ENCODE results near the gene COX20.

The COX20 gene

DNA sequence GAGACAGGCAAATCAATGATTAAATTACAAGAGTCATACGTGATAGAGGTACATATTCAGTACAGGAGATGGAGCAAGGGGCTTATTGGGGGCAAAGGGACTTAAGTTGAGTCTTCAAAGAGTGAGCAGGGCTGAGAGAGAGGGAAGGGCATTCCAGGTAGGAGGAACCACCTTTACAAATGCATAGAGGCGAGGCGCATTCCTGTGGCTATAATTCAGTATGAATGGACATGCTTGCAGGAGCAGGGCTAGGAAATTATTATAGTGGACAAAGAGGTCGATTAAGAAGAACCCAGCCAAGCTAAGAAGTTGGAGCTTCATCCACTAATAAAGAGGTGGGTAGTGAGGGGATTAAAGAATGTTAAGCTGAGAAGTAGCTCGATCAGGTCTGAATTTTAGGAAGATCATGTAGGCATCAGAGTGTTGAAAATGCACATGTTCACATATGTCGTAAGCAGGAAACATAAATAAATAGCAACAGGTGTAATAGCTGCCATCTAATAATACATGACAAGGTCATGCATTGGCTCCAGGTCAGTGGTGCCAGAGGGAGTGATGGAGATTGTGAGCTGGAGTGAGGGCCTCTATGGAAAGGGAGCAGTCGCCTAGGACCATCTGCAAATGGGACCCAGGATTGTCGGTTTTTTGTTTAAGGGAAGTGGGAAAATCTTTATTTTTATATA, 40.9 kb downstream of the COX20 start:
- Histone ChIP-seq H3K36me3 (ENCODE audit: low read length) (no peaks in the 10 kb centered on the region), H3K9me2 (replicated peaks; ENCODE audit: insufficient read depth, low read length) (no peaks in the 10 kb centered on the region), H3K4me2 (ENCODE audit: low read depth, low read length, poor library complexity, severe bottlenecking) (no peak overlapping the region), H2AFZ (ENCODE audit: low read depth, low read length, severe bottlenecking) (no peak overlapping the region), H4K20me1 (ENCODE audit: low read depth, low read length) (no peaks in the 10 kb centered on the region), H3F3A (ENCODE audit: insufficient read depth) (no peaks in the 10 kb centered on the region), H3K27me3 (ENCODE audit: low read length) (no peaks in the 10 kb centered on the region), H3K9me3 (ENCODE audit: insufficient read depth, low read length) (no peaks in the 10 kb centered on the region), H3K4me3 (ENCODE audit: insufficient read depth, low read length, poor library complexity, severe bottlenecking) (no peak overlapping the region), H3K79me2 (ENCODE audit: insufficient read depth, low read length) (no peaks in the 10 kb centered on the region), H3K27ac (ENCODE audit: low read depth, low read length) (no peak overlapping the region), H3K9ac (ENCODE audit: low read length) (no peak overlapping the region)
- TF ChIP-seq EZH2phosphoT487 (conservative IDR thresholded peaks at IDR 0.05; ENCODE audit: low read length), result no peak
- TF ChIP-seq, protein P1, sequence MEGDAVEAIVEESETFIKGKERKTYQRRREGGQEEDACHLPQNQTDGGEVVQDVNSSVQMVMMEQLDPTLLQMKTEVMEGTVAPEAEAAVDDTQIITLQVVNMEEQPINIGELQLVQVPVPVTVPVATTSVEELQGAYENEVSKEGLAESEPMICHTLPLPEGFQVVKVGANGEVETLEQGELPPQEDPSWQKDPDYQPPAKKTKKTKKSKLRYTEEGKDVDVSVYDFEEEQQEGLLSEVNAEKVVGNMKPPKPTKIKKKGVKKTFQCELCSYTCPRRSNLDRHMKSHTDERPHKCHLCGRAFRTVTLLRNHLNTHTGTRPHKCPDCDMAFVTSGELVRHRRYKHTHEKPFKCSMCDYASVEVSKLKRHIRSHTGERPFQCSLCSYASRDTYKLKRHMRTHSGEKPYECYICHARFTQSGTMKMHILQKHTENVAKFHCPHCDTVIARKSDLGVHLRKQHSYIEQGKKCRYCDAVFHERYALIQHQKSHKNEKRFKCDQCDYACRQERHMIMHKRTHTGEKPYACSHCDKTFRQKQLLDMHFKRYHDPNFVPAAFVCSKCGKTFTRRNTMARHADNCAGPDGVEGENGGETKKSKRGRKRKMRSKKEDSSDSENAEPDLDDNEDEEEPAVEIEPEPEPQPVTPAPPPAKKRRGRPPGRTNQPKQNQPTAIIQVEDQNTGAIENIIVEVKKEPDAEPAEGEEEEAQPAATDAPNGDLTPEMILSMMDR (IDR thresholded peaks at IDR 0.05; ENCODE audit: insufficient read depth, low read length, poor library complexity, severe bottlenecking), result no peak

DNA sequence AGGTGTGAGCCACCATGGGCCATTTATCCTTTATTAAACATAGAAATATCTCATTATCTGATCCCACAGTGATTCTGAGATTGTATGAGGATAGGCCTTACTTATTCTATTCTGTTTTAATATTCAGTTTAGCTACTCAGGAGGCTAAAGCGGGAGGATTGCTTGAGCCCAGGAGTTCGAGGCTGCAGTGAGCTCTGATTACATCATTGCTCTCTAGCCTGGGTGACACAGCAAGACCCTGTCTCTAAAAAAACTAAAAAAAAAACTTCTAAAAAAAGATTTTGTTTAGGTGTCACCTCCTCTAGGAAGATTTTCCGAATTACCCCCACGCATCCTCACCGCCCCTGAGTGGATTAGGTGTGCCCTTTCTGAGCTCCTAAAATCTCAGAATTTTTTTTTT, 43.2 kb downstream of the COX20 start:
- Histone ChIP-seq H3K36me3 (ENCODE audit: low read length) (no peaks in the 10 kb centered on the region), H3K4me2 (ENCODE audit: low read depth, low read length, poor library complexity, severe bottlenecking) (no peak overlapping the region), H3K9me2 (replicated peaks; ENCODE audit: insufficient read depth, low read length) (no peaks in the 10 kb centered on the region), H2AFZ (ENCODE audit: low read depth, low read length, severe bottlenecking) (no peak overlapping the region), H3K27ac (ENCODE audit: low read depth, low read length) (no peak overlapping the region), H3K4me3 (ENCODE audit: insufficient read depth, low read length, poor library complexity, severe bottlenecking) (no peak overlapping the region), H3K27me3 (ENCODE audit: low read length) (no peaks in the 10 kb centered on the region), H3K79me2 (ENCODE audit: insufficient read depth, low read length) (no peaks in the 10 kb centered on the region), H4K20me1 (ENCODE audit: low read depth, low read length) (no peaks in the 10 kb centered on the region), H3F3A (ENCODE audit: insufficient read depth) (no peaks in the 10 kb centered on the region), H3K9ac (ENCODE audit: low read length) (no peak overlapping the region), H3K9me3 (ENCODE audit: insufficient read depth, low read length) (no peaks in the 10 kb centered on the region)
- TF ChIP-seq, protein P1 (IDR thresholded peaks at IDR 0.05; ENCODE audit: insufficient read depth, low read length, poor library complexity, severe bottlenecking), result no peak
- no peak for TF ChIP-seq EZH2phosphoT487 (conservative IDR thresholded peaks at IDR 0.05; ENCODE audit: low read length)

DNA sequence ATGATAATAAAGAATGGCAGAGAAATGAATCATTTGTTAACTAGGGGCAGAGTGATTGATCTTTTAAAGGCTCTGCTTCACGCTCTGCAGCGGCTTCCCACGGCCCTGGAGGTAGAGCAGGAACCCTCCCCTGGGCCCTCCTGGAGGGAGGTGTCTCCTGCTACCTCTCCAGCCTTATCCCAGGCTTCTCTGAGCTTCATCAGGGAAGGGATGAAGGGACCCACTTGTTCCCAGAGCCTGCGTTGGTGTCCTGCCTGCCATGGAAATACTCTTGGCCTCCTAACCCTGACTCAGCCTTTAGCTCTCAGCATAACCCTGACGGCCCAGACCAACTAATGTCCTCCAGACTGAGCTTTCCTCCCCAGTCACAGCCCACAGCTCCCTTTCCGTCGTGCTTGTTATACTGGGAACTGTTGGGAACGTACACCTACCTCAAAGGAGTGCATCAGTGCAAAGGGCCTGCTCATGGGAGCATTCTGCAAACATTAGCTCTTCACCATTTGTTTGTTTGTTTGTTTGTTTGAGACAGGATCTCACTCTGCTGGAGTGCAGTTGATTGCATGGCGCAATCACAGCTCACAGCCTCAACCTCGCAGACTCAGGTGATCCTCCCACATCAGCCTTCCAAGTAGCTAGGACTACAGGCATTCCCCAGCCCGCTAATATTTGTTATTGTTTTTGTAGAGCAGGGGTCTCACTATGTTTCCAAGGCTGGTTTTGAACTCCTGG, 46.3 kb downstream of the COX20 start:
- no peaks in the 10 kb centered on the region for H3K9me3 ChIP-seq (ENCODE audit: insufficient read depth, low read length)
- H3K4me3 ChIP-seq (ENCODE audit: insufficient read depth, low read length, poor library complexity, severe bottlenecking), result no peak overlapping the region
- H3K4me2 ChIP-seq (ENCODE audit: low read depth, low read length, poor library complexity, severe bottlenecking), result no peak overlapping the region
- no peak overlapping the region for H3K27ac ChIP-seq (ENCODE audit: low read depth, low read length)
- no peak overlapping the region for H2AFZ ChIP-seq (ENCODE audit: low read depth, low read length, severe bottlenecking)
- no peaks in the 10 kb centered on the region for H3K27me3 ChIP-seq (ENCODE audit: low read length)
- no peak overlapping the region for H3K9ac ChIP-seq (ENCODE audit: low read length)
- H3K9me2 ChIP-seq (replicated peaks; ENCODE audit: insufficient read depth, low read length), result no peaks in the 10 kb centered on the region
- no peaks in the 10 kb centered on the region for H4K20me1 ChIP-seq (ENCODE audit: low read depth, low read length)
- no peak for TF ChIP-seq EZH2phosphoT487 (conservative IDR thresholded peaks at IDR 0.05; ENCODE audit: low read length)
- TF ChIP-seq, protein P1 (IDR thresholded peaks at IDR 0.05; ENCODE audit: insufficient read depth, low read length, poor library complexity, severe bottlenecking), result no peak
- no peaks in the 10 kb centered on the region for H3K36me3 ChIP-seq (ENCODE audit: low read length)
- no peaks in the 10 kb centered on the region for H3F3A ChIP-seq (ENCODE audit: insufficient read depth)
- no peaks in the 10 kb centered on the region for H3K79me2 ChIP-seq (ENCODE audit: insufficient read depth, low read length)

All from SU-DHL-6 (cell line).